Renal pelvis (tissue), 4 donors: ENCODE measurements around the gene SULT2B1. TPM values are rescaled to one million over a fixed set of nuclear protein-coding genes. Genes with fewer than 3 reads are reported as not detected.

ENCODE experiments used
- DNase-seq: peaks from one replicate; pipeline ENCODE4 v3.0.0-alpha.2; 2013
- polyA plus RNA-seq, 3 donors: library from polyadenylated mRNA; unstranded; fragments of 120-200 nt; gene quantifications; one replicate each; pipeline ENCODE4 v1.2.1, GENCODE V29; 2013; ENCODE audit not compliant: insufficient read length in 3 of 3

Gene SULT2B1
- polyA plus RNA-seq, 3 donors, result 0.43 to 0.81 (median 0.43) TPM

DNA sequence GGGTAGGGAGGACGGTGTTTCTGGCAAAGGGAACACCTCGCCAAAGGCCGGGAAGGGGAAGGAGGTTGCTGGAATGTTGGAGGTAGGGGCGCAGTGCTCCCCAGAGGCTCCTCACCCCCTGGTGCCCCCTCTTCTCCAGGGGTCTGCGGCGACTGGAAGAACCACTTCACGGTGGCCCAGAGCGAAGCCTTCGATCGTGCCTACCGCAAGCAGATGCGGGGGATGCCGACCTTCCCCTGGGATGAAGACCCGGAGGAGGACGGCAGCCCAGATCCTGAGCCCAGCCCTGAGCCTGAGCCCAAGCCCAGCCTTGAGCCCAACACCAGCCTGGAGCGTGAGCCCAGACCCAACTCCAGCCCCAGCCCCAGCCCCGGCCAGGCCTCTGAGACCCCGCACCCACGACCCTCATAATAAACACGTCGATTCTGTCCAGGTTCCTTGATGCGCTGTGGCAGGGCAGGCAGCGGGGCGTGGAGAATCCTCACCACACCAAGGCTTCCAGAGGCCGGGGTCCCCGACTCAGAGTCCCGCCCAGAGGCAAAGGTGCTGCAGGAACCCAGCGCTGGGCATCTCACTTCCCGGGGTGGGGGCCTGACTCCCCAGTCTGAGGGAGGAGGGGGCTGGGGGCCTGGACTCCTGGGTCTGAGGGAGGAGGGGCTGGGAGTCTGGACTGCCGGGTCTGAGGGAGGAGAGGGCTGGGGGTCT is 47.2 kb downstream of the SULT2B1 start:
- no peak for DNase-seq

DNA sequence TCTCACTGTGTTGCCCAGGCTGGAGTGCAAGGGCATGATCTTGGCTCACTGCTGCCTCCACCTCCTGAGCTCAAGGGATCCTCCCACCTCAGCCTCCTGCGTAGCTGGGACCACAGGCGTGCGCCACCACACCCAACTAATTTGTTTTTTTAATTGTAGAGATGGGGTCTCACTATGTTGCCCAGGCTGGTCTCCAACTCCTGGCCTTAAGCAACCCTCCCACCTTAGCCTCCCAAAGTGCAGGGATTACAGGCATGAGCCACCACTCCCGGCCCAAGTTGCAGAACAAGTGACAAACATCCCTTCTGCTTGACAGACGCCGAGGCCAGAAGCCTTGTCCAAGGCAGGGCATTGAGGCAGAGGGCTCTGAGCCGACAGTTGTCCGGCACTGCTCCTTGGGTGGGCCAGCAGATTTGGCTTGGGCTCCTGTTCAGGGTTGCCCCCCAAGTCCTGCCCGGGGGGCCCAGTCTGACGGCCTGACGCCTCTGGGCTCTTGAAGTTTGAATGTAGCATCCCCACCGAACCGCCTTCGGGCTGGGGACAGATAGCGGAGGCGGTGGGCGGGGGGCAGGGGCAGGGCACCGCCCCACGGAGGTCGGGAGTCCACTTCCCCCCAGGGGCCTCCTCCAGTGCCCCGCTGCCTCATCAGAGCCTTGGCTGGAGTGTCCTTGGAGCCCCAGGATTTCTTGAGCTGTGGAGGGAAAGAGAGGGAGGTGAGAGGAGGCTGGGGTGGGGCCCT is 48.9 kb downstream of the SULT2B1 start:
- no peak for DNase-seq

DNA sequence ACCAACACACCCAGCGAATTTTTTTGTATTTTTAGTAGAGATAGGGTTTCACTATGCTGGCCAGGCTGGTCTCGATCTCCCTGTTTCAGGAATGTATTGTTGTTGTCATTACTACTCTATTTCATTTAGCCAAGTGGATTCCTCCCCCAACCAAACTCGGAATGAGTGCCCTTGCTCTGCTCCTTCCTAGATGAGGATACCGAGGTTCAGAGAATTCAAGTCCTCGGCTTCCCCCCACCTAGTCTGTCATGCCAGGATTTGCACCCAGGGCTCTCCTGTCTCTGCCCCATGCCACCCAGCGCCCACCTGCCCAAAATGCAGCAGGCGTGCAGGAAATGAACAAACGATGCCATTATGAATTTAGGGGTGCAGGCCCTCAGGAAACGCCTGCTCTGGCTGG is 51.0 kb downstream of the SULT2B1 start:
- DNase-seq, result no peak

GRCh38 chr19:48603449-48603848 is 51.5 kb downstream of the SULT2B1 start:
- DNase-seq, result no peak

GRCh38 chr19:48603850-48604249 is 51.9 kb downstream of the SULT2B1 start:
- no peak for DNase-seq

DNA sequence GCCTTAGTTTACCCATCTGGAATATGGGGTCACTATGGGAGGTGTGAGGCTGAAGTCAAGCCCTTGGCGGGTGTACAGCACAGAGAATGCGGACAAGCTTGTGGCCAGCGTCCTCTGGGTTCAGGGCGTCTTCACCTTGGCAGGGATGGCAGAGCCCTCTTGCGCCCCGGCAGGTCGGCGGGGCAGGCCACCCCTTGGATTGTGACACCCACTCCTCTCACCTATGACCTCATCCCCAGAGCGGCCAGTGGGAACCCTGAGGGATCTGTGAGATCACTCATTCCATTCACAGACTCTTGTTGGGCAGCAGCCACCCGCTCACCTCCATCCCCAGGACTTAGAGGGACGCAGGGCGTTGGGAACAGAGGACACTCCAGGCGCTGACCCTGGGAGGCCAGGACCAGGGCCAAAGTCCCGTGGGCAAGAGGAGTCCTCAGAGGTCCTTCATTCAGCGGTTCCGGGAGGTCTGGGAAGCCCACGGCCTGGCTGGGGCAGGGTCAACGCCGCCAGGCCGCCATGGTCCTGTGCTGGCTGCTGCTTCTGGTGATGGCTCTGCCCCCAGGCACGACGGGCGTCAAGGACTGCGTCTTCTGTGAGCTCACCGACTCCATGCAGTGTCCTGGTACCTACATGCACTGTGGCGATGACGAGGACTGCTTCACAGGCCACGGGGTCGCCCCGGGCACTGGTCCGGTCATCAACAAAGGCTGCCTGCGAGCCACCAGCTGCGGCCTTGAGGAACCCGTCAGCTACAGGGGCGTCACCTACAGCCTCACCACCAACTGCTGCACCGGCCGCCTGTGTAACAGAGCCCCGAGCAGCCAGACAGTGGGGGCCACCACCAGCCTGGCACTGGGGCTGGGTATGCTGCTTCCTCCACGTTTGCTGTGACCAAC is 54.7 kb downstream of the SULT2B1 start, which contains the start of gene SPACA4:
Gene SPACA4 (plus strand): TSS at position 280 of the 896 bp plus-strand sequence. CDS start 237 bp downstream, at position 517.
- DNase-seq, result no peak

DNA sequence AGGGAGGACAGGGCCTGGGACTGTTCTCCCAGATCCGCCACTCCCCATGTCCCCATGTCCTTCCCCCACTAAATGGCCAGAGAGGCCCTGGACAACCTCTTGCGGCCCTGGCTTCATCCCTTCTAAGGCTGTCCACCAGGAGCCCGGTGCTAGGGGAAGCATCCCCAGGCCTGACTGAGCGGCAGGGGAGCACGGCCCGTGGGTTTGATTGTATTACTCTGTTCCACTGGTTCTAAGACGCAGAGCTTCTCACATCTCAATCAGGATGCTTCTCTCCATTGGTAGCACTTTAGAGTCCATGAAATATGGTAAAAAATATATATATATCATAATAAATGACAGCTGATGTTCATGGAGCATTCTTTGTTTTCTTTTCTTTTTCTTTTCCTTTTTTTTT is 55.4 kb downstream of the SULT2B1 start:
- DNase-seq, result no peak

DNA sequence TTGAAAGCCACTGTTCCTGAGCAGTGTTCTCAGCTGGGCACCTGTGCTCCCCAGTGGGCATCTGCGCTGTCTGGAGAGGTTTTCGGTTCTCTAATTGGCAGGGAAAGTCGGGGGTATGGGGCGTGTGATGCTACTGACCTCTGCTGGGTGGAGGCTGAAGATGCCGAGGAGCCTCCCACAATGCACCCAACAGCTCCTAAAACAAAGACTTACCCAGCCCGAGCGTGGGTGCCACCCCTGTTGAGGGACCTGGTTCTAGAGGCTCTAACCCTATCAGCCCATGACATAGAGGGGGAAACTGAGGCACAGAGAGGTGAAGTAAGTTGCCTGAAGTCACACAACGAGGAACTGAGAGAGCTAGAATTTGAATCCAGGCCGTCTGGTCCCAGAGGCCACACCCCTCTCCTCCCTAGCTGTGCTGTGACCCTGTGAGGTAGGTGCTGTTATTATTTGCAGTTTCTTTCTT is 56.9 kb downstream of the SULT2B1 start:
- no peak for DNase-seq

DNA sequence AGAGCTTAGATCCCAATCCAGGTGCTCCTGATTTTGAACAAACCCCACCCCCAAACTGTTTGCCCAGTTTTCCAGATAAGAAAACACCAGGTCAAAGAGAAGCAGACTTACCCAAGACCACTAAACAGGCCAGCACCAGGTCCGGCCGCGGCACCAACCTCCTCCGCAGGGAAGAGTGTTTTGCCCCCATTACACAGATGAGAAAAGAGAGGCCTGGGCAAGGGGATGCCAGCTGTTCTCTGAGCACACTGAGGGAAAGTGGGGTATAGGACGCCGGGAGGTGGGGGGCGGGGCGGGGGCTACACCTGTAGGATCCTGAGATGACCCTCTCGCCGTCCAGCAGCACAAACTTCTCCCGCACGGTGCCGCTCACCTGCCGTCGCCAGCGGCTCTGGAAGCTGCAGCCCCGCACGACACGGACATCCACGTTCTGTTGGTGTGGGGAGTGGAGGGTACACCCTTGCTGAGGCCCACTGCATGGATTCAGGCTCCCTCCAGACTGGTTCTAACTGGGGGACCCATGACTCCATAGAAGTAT is 57.7 kb downstream of the SULT2B1 start:
- no peak for DNase-seq

DNA sequence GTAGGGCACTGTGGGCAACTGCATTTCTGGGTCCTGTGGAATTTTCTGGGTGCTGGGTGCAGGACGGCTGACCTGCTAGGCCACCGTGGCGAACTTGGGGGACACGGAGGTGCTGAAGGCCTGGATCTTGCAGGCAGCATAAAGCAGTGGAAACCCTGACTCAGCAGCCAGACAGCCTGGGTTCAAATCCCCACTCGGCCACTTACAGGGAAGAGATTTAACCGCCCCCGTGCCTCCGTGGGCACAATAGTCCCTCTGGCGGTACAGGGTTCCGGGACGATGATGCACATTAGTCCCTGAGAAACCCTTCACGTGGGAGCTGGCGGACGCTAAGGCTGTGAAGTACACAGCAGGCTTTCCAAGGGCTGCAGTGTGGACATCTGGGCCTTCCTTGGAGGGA is 59.9 kb downstream of the SULT2B1 start:
- no peak for DNase-seq

GRCh38 chr19:48613024-48613851 is 61.3 kb downstream of the SULT2B1 start:
- DNase-seq, result no peak

DNA sequence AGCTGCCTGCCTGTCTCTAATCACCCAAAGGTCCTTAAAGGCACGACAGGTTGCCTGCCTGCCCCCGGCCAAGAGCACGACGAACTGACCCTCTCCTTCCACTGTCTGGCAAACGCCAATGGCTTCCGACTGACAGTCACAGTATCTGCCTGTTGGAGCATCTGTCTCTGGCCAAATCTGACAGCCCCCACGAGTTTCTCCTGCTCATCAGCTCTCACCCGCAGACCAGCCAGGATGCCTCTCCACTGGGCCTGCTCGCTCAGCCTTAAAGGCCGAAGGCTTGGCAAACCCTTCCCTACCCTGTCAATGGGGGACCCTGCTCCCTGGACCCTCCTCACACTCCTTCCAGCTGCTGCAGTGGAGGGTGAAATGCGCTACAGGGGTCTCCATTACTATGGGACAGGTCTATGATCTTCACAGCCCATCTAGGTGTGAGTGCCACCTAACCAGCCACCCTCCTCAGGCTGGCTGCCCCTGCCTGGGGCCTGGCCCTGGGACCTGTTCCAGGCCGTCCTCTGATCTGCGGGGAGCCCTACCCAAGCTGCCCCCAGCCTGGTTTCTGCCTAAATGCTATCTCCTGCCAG is 62.0 kb downstream of the SULT2B1 start:
- DNase-seq, result no peak

- DNase-seq, result no peak
Measured at GRCh38 chr19:48614436-48615230, 62.7 kb downstream of the SULT2B1 start, which contains the start of gene FAM83E. TSS of gene FAM83E (minus strand) at chr19:48615076. CDS start at chr19:48613372, 1,704 bp downstream.

GRCh38 chr19:48615231-48616040 is 63.5 kb downstream of the SULT2B1 start:
- no peak for DNase-seq

DNA sequence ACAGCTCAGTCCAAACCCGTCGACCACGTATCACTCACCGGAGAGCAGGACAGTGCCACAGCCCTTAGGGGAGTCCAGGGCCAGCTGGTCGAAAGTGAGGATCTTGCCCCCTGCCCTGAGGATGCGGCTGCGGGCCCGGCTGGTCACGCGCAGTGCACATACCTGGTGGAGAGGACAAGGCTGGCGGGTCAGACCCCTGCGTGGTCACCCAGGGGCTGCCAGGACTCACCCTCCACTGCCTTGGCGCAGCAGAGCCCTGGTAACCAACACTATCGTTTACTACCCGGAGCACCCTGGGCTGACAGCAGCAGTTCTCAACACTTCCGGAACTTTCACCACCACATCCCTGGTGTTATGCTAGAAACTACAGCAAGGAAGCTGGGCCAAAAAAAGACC is 64.1 kb downstream of the SULT2B1 start:
- DNase-seq, result no peak

DNA sequence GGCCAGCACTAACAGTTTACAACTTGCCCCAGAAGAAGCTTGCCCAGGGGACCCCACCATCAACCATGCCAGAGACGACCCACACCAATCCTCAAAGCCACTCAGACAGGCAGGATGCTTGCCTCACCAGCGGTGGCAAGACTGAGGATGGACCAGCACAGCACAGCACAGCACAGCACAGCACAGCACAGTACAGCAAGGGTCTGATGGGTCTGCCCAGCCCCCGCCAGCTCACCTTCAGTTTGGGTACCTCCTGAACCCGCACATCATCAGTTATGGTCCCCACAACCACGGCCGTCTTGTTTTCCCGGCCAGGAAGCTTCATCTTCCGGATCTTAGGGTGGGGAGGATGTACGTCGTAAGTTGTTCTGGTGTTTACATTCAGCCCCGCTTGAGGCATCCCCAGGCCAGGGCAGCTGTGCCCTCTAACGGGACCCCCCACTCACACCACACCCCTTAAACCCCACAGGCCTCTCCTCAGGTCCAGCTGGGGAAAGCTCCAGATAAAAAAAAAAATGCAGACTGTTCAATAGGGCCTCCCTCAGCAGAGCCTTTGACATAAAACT is 64.6 kb downstream of the SULT2B1 start:
- DNase-seq, result no peak

- DNase-seq, result no peak
Measured at GRCh38 chr19:48617146-48617937, 65.4 kb downstream of the SULT2B1 start.
